Pancreas (tissue), 10 donors: ENCODE data around the gene SYT8. TPM values are rescaled to one million over a fixed set of nuclear protein-coding genes. Genes with fewer than 3 reads are reported as not detected.

ENCODE experiments used
- ATAC-seq, 4 donors: fragments of 200-7000 bp; cut with Tn5 transposase; one replicate each; pipeline versions ENCODE4 v1.8.0 to v1.9.1; 2020; ENCODE audit warnings: mild to moderate bottlenecking in 4 of 4, moderate library complexity in 4 of 4
- DNase-seq, 6 donors: peaks; one replicate each; pipeline ENCODE4 v3.0.0-alpha.2; 2020
- FAIRE-seq: peaks from 2 replicates; lab custom pipeline; 2012; peaks lifted over from hg19 to GRCh38; lab: Jason Lieb, UNC
- H3K27ac ChIP-seq, 4 donors: fragments of 200-600 bp; sonication (generic); 1 replicate in 3 of 4; 2 replicates in 1 of 4; pipeline versions ENCODE4 v1.5.0 to v1.8.0; 2020
- H3K27me3 ChIP-seq, 4 donors: fragments of 200-600 bp; one replicate each; pipeline ENCODE4 v1.8.0; 2021
- H3K36me3 ChIP-seq, 3 donors: fragments of 200-600 bp; sonication (generic) in 1 of 3; one replicate each; pipeline versions ENCODE4 v1.5.0 to v1.8.0; 2020 to 2021
- H3K4me1 ChIP-seq, 3 donors: fragments of 200-600 bp; one replicate each; pipeline ENCODE4 v1.8.0; 2021
- H3K4me3 ChIP-seq, 4 donors: fragments of 200-600 bp; sonication (generic) in 2 of 4; one replicate each; pipeline versions ENCODE4 v1.5.0 to v1.8.0; 2020 to 2021
- H3K9me3 ChIP-seq, 4 donors: fragments of 200-600 bp; one replicate each; pipeline ENCODE4 v1.8.0; 2021
- WGBS, 2 donors: extraction: QIAGEN DNeasy Blood & Tissue Kit; methylation state at CpG; one replicate each; pipeline ENCODE4 v1.1.7; 2013; 5-methylcytosine and 5-hydroxymethylcytosine counted together
- intact Hi-C, 3 donors: fragments of 100-400 bp; cut with DNase I; formaldehyde crosslinking; loops; one replicate each; pipeline versions ENCODE4 v1.11.1 to v1.14.2; 2022
- polyA plus RNA-seq, 2 donors: library from polyadenylated mRNA; stranded (reverse); fragments of 200-250 nt; gene quantifications; one replicate each; pipeline ENCODE4 v1.2.3, GENCODE V29; 2013
- total RNA-seq, 6 donors: library from RNA; stranded (reverse); fragmentation: NEBNext Ultra II Directional in 4 of 6; extraction: Animal tissue kit (Norgen Biotek cat#: 25700) in 4 of 6; gene quantifications; one replicate each; pipeline versions ENCODE4 v1.2.1 to v1.2.4, GENCODE V29; 2021 to 2023
- TF ChIP-seq, protein P1 (sequence below), 4 donors: fragments of 200-600 bp; sonication (generic) in 3 of 4; IDR thresholded peaks; one replicate each; pipeline versions ENCODE4 v1.5.0 to v1.8.0; 2021; ENCODE audit warnings: antibody characterized with exemption in 4 of 4
- donor health status: healthy with polysubstance abuse.
- donor health status: DM: no; HTN: no; CAD: no; lungs with moderate emphysema.
- donor health status: DM: no; HTN: no; CAD: no.
- donor health status: control.
- donor health status: control.
- donor health status: Bipolar disorder and iron deficiency.
- donor health status: DM: yes; HTN: yes; CAD: no.
- donor health status: DM: no; HTN: no; CAD: no.
- donor health status: DM: no; HTN: no; CAD: no.
- donor health status: DM: yes; HTN: yes; CAD: no.

The SYT8 gene
- total and polyA plus RNA-seq, 8 donors = 3.6 to 64.8 (median 16.9) TPM

- TF ChIP-seq, protein P1, sequence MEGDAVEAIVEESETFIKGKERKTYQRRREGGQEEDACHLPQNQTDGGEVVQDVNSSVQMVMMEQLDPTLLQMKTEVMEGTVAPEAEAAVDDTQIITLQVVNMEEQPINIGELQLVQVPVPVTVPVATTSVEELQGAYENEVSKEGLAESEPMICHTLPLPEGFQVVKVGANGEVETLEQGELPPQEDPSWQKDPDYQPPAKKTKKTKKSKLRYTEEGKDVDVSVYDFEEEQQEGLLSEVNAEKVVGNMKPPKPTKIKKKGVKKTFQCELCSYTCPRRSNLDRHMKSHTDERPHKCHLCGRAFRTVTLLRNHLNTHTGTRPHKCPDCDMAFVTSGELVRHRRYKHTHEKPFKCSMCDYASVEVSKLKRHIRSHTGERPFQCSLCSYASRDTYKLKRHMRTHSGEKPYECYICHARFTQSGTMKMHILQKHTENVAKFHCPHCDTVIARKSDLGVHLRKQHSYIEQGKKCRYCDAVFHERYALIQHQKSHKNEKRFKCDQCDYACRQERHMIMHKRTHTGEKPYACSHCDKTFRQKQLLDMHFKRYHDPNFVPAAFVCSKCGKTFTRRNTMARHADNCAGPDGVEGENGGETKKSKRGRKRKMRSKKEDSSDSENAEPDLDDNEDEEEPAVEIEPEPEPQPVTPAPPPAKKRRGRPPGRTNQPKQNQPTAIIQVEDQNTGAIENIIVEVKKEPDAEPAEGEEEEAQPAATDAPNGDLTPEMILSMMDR (IDR thresholded peaks at IDR 0.05) = no peak
- peaks cover 32 to 54% (median 32%) of the 10 kb centered on the region in 3 donors for H3K4me1 ChIP-seq
- no peak within 1 kb of the TSS for H3K4me3 ChIP-seq
- DNase-seq (peak in 4 of 6 donors; percentile 25 to 81 (median 50)), ATAC-seq (no peak), FAIRE-seq (no peak)
- H3K36me3 ChIP-seq = no peaks in the 10 kb centered on the region
- H3K27me3 ChIP-seq = no peaks in the 10 kb centered on the region
- intact Hi-C loops = loop anchor here in 1 of 3 donors (5.0 kb wide), 1 partner anchor 309 kb away; no protein-coding TSS in a partner anchor
- WGBS, 2 donors = 90 to 93% methylated on average over 27 to 32 of the region's 32 CpGs
- peak within 1 kb of the TSS in 2 of 4 donors; percentile 38 to 58 for H3K27ac ChIP-seq
- no peaks in the 10 kb centered on the region for H3K9me3 ChIP-seq
Measured at GRCh38 chr11:1838426-1839144, 3.8 kb downstream of the SYT8 start, which contains the start of gene TNNI2. Gene TNNI2, plus strand, starts transcription at chr11:1838981. Its CDS starts 716 bp downstream, at chr11:1839697.

GRCh38 chr11:1839204-1839923 is 4.6 kb downstream of the SYT8 start:
- Histone ChIP-seq H3K36me3 (no peaks in the 10 kb centered on the region), H3K9me3 (no peaks in the 10 kb centered on the region), H3K4me3 (no peak overlapping the region), H3K4me1 (peaks cover 34 to 56% (median 39%) of the 10 kb centered on the region in 3 donors), H3K27ac (peak overlapping the region in 2 of 4 donors; percentile 38 to 58), H3K27me3 (no peaks in the 10 kb centered on the region)
- DNase-seq = peak in 3 of 6 donors; percentile 35 to 63 (median 60)
- WGBS, 2 donors = 78% methylated on average over 12 of the region's 12 CpGs
- intact Hi-C loops = loop anchor here in 1 of 3 donors (5.0 kb wide), 1 partner anchor 308 kb away; no protein-coding TSS in a partner anchor
- ATAC-seq = no peak
- no peak for FAIRE-seq
- TF ChIP-seq, protein P1 (IDR thresholded peaks at IDR 0.05) = no peak

DNA sequence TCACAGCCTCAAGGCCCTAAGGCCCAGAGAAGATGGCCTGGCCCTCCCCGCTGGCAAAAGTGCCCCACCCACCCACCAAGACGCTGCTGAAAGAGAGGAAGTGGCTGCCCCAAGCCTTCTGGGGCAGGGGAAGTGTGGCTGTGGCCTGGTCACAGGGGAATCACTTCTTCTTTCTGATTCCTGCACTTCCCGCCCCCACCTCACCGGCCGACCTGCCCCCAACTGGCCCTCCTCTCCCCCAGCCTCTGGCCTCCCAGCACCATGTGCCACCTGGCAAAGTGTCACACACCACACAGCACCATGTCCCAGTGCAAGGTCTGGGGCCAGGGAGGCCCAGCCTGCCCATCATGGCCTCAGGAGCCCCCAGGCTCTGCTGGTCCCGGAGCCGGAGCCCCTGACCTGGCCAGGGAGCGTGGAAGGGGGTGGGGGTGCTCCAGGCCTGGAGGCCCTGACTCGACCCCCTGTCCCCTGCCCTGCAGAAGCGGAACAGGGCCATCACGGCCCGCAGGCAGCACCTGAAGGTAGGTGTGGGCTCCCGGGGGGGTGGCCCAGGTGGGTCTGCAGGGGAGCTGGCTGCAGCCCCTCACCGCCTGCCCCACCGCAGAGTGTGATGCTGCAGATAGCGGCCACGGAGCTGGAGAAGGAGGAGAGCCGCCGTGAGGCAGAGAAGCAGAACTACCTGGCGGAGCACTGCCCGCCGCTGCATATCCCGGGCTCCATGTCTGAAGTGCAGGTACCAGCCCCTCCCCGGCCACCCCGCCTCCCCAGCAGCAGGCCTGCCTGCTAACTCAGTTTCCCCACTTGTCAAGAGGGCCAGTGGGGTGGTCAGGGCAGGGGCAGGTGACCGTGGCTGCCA is 5.4 kb downstream of the SYT8 start:
- H3K4me3 ChIP-seq = peak overlapping the region in 1 of 4 donors; percentile 10
- TF ChIP-seq, protein P1 (IDR thresholded peaks at IDR 0.05) = no peak
- WGBS, 2 donors = 86 to 93% methylated on average over 21 to 26 of the region's 26 CpGs
- ATAC-seq = no peak
- intact Hi-C loops = loop anchor here in 1 of 3 donors (5.0 kb wide), 1 partner anchor 307 kb away; no protein-coding TSS in a partner anchor
- H3K27ac ChIP-seq = peak overlapping the region in 3 of 4 donors; percentile 38 to 58 (median 44)
- no peaks in the 10 kb centered on the region for H3K27me3 ChIP-seq
- H3K4me1 ChIP-seq = peaks cover 27 to 51% (median 40%) of the 10 kb centered on the region in 3 donors
- DNase-seq = peak in 4 of 6 donors; percentile 49 to 79 (median 65)
- no peaks in the 10 kb centered on the region for H3K9me3 ChIP-seq
- H3K36me3 ChIP-seq = no peaks in the 10 kb centered on the region
- FAIRE-seq = no peak

- peaks cover 27 to 56% (median 47%) of the 10 kb centered on the region in 3 donors for H3K4me1 ChIP-seq
- H3K9me3 ChIP-seq = no peaks in the 10 kb centered on the region
- 93 to 94% methylated on average over 28 to 37 of the region's 37 CpGs for WGBS, 2 donors
- FAIRE-seq (no peak), ATAC-seq (no peak), DNase-seq (peak in 4 of 6 donors; percentile 33 to 72 (median 54))
- TF ChIP-seq, protein P1 (IDR thresholded peaks at IDR 0.05) = no peak
- no peaks in the 10 kb centered on the region for H3K36me3 ChIP-seq
- H3K27me3 ChIP-seq = no peaks in the 10 kb centered on the region
- peak overlapping the region; percentile 83 to 97 (median 94) for H3K27ac ChIP-seq
- H3K4me3 ChIP-seq = no peak overlapping the region
- intact Hi-C loops = no loop called here
Measured at GRCh38 chr11:1840780-1841480, 6.1 kb downstream of the SYT8 start.
